Bladder microvascular endothelial cell (primary cell): ENCODE measurements around the gene NDUFAF5. TPM values are rescaled to one million over a fixed set of nuclear protein-coding genes. Genes with fewer than 3 reads are reported as not detected.

ENCODE experiments used
- total RNA-seq: library from RNA; depleted of rRNA; stranded (reverse); fragments of >200 nt; gene quantifications from 2 replicates; pipeline ENCODE4 v1.2.3, GENCODE V29; 2014

NDUFAF5 gene, protein sequence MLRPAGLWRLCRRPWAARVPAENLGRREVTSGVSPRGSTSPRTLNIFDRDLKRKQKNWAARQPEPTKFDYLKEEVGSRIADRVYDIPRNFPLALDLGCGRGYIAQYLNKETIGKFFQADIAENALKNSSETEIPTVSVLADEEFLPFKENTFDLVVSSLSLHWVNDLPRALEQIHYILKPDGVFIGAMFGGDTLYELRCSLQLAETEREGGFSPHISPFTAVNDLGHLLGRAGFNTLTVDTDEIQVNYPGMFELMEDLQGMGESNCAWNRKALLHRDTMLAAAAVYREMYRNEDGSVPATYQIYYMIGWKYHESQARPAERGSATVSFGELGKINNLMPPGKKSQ
- 9.9 and 17.1 TPM in 2 replicates for total RNA-seq

DNA sequence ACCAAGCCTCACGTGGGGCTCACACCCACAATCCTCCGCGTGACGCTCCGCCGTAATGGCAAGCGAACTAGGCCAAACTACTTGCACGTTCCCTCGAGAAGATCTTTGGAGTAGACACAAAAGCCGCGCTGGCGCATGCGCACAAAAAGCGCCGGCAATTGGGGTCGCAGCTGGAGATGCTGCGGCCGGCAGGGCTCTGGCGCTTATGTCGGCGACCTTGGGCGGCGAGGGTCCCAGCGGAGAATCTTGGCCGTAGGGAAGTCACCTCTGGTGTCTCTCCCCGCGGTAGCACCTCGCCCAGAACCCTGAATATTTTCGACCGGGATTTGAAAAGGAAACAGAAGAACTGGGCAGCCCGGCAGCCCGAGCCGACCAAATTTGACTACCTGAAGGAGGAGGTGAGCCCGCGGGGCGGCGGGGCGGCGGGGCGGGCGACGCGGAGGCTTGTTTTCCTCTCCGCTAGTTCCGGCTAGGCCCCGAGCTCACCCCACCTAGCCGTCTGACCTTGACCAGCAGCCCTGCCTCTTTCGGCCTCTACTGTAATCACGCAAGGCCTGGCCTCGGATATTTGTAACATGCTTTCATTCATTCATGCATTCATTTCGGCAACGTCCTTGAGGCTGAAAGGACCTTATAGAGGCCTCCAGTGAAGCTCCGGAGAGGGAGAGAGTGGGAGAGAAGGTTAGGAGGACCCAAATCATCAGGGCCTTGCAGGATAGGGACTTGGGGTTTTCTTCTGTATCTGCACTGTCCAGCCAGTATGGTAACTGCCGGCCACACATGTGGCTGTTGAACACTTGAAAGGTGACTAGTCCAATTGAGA, at the start of gene NDUFAF5, which contains the start of gene ESF1:
TSS of gene NDUFAF5 (plus strand) at position 136 of the 823 bp plus-strand sequence. CDS start at position 177, 41 bp downstream.
TSS of gene ESF1 (minus strand) at position 27 of the 823 bp plus-strand sequence. CDS start 1,779 bp downstream, outside the sequence.

Other genes with a start within 250 kb of the NDUFAF5 start
- gene TASP1, start 146.1 kb upstream of the NDUFAF5 start, total RNA-seq, result 4.9 and 10.3 TPM in 2 replicates
- 7.1 and 22.5 TPM in 2 replicates for gene ESF1, start 109 bp upstream of the NDUFAF5 start, total RNA-seq
- not detected in 2 replicates for gene SEL1L2, start 205.6 kb downstream of the NDUFAF5 start, total RNA-seq
- gene MACROD2, start 210.5 kb downstream of the NDUFAF5 start, total RNA-seq, result 0.65 and 1.3 TPM in 2 replicates